Muscle layer of duodenum (tissue), 2 donors: Measurements from ENCODE around the gene HOTAIR.

Source experiments
- H3K27ac ChIP-seq: one replicate; pipeline ENCODE4 v1.7.0; 2013; ENCODE audit warnings: mild to moderate bottlenecking, low read length
- H3K27me3 ChIP-seq: one replicate; pipeline ENCODE4 v1.7.0; 2013; ENCODE audit warnings: low read depth, mild to moderate bottlenecking, control low read depth, low read length
- H3K36me3 ChIP-seq, 2 donors: one replicate each; pipeline ENCODE4 v1.7.0; 2013; ENCODE audit warnings: low read length in 2 of 2, control low read depth in 1 of 2, mild to moderate bottlenecking in 1 of 2; ENCODE audit not compliant: insufficient read depth in 2 of 2, control insufficient read depth in 1 of 2
- H3K4me1 ChIP-seq, 2 donors: one replicate each; pipeline ENCODE4 v1.7.0; 2013; ENCODE audit warnings: low read length in 2 of 2, mild to moderate bottlenecking in 2 of 2, control low read depth in 1 of 2, moderate library complexity in 1 of 2; ENCODE audit not compliant: insufficient read depth in 2 of 2, control insufficient read depth in 1 of 2
- H3K4me3 ChIP-seq, 2 donors: one replicate each; pipeline ENCODE4 v1.7.0; 2013; ENCODE audit warnings: low read length in 2 of 2, low read depth in 1 of 2, mild to moderate bottlenecking in 1 of 2
- H3K9me3 ChIP-seq, 2 donors: one replicate each; pipeline ENCODE4 v1.7.0; 2013; ENCODE audit warnings: low read length in 2 of 2, control low read depth in 1 of 2, mild to moderate bottlenecking in 1 of 2; ENCODE audit not compliant: control insufficient read depth in 1 of 2
- donor health status: healthy.

HOTAIR gene

DNA sequence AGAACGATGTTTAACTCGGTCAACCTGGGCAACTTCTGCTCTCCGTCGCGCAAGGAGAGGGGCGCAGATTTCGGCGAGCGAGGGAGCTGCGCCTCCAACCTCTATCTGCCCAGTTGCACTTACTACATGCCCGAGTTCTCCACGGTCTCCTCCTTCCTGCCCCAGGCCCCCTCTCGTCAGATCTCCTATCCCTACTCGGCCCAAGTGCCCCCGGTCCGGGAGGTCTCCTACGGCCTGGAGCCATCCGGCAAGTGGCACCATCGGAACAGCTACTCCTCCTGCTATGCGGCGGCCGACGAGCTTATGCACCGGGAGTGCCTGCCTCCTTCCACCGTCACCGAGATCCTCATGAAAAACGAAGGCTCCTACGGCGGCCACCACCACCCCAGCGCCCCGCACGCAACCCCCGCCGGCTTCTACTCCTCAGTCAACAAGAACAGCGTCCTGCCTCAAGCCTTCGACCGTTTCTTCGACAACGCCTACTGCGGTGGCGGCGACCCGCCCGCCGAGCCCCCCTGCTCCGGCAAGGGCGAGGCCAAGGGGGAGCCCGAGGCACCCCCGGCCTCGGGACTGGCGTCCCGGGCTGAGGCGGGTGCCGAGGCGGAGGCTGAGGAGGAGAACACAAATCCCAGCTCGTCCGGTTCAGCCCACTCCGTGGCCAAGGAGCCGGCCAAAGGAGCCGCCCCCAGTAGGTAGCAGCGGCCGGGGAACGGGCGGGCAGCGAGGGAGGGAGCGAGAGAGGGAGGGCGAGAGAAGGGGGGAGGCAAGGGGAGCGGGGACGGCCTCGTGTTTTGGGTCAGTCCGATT, 1.3 kb downstream of the HOTAIR start:
- Histone ChIP-seq H3K27me3 (peaks cover 93% of the 10 kb centered on the region), H3K4me3 (no peak overlapping the region), H3K27ac (no peak overlapping the region)

DNA sequence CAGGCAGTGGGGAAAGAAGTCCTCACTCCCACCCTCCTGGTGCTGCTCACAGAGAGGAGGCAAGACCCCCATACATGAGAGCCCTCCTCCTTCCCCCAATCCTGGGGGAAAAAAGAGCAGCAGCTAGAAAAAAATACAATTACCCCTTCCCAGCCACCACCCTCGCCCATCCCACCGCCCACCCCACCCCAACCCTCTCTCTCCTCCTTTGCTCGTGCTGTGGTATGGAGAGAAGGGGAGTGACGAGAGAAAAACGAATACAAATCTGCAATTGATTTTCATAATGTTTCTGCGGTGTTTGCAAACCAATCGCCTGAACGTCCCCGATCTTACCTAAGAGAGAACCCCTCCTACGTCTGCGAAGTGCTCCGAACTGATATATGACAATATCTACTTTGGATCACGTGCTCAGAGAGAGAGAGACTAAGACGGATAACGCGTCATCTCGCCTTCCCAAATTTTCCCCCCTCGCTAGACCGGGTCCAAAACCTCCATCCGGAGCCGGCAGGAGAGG, 2.0 kb downstream of the HOTAIR start, which contains the start of gene HOXC11:
Gene HOXC11, plus strand, starts transcription at position 405 of the 514 bp plus-strand sequence. CDS start 116 bp downstream, outside the sequence.
- no peak within 1 kb of the TSS for H3K4me3 ChIP-seq
- H3K36me3 ChIP-seq, result no peaks in the 10 kb centered on the region
- H3K27ac ChIP-seq, result no peak within 1 kb of the TSS
- no peaks in the 10 kb centered on the region for H3K9me3 ChIP-seq
- H3K27me3 ChIP-seq, result peaks cover 96% of the 10 kb centered on the region
- H3K4me1 ChIP-seq, result peaks cover 0 to 27% of the 10 kb centered on the region in 2 donors

More for the DNA sequence above, 1.3 kb downstream of the HOTAIR start:
- no peaks in the 10 kb centered on the region for H3K9me3 ChIP-seq
- peaks cover 0 to 27% of the 10 kb centered on the region in 2 donors for H3K4me1 ChIP-seq
- no peaks in the 10 kb centered on the region for H3K36me3 ChIP-seq

DNA sequence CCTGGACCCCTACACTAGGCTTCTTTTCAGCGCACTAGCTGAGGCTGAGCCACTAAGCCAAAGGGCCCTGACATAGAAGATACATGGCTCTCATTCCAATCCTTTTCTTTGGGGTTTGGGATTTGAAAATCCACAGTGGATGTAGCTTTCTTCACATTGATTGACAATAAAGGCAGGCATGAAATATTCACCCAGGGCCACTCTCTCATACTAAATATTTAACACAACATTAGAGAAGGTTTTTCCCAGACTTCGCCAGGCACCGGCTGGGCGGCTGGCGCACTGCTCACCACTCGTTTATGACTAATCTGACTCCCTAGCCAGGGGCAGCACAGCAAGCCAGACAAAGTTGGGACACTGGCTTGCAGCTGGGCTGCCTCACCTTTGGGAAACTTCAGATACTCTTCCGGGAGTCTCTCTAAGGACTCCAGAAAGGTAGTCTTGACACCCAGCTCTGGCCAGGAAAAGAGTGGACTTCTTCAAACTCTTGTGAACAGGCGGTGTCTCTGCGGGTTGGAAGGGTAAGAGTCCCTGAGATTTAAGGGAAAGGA, 2.5 kb downstream of the HOTAIR start:
- Histone ChIP-seq H3K27ac (no peak overlapping the region), H3K4me3 (no peak overlapping the region), H3K9me3 (no peaks in the 10 kb centered on the region), H3K27me3 (peaks cover 96% of the 10 kb centered on the region), H3K36me3 (no peaks in the 10 kb centered on the region), H3K4me1 (peaks cover 0 to 27% of the 10 kb centered on the region in 2 donors)

DNA sequence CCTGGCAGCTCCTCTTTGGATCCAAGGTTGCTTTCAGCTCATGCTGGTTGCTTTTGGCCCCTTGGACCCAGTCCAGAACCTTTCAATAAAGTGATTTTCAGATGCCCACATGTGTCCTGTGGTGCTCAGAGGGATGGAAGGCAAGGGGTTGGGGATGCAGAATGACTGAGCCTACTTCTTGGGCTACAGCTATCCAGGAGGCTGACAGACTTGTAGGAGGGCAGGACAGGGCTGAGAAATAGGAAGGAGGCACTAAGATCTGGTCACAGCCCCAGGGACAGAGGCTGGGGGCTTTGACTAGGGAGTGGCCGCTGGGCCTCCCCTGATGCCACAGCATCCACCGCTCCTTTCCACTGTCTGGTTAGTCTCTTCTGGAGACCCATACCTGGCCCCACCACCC, 3.1 kb downstream of the HOTAIR start:
- peaks cover 96% of the 10 kb centered on the region for H3K27me3 ChIP-seq

GRCh38 chr12:53971129-53971528, 3.6 kb downstream of the HOTAIR start:
- H3K4me3 ChIP-seq, result no peak overlapping the region
- peaks cover 96% of the 10 kb centered on the region for H3K27me3 ChIP-seq
- H3K9me3 ChIP-seq, result no peaks in the 10 kb centered on the region
- no peaks in the 10 kb centered on the region for H3K36me3 ChIP-seq
- no peak overlapping the region for H3K27ac ChIP-seq
- H3K4me1 ChIP-seq, result peaks cover 0 to 34% of the 10 kb centered on the region in 2 donors

More for the DNA sequence above, 3.1 kb downstream of the HOTAIR start:
- Histone ChIP-seq H3K4me3 (no peak overlapping the region), H3K36me3 (no peaks in the 10 kb centered on the region), H3K4me1 (peaks cover 0 to 29% of the 10 kb centered on the region in 2 donors), H3K9me3 (no peaks in the 10 kb centered on the region), H3K27ac (no peak overlapping the region)

GRCh38 chr12:53970451-53970850, 4.3 kb downstream of the HOTAIR start:
- Histone ChIP-seq H3K9me3 (no peaks in the 10 kb centered on the region), H3K4me3 (no peak overlapping the region), H3K36me3 (no peaks in the 10 kb centered on the region), H3K27ac (no peak overlapping the region), H3K27me3 (peaks cover 96% of the 10 kb centered on the region), H3K4me1 (peaks cover 0 to 39% of the 10 kb centered on the region in 2 donors)

- H3K4me3 ChIP-seq, result no peak overlapping the region
- H3K36me3 ChIP-seq, result no peaks in the 10 kb centered on the region
- H3K9me3 ChIP-seq, result no peaks in the 10 kb centered on the region
- H3K27me3 ChIP-seq, result peaks cover 97% of the 10 kb centered on the region
- no peak overlapping the region for H3K27ac ChIP-seq
- H3K4me1 ChIP-seq, result peaks cover 0 to 35% of the 10 kb centered on the region in 2 donors
Measured at GRCh38 chr12:53969588-53970259, 5.0 kb downstream of the HOTAIR start.

DNA sequence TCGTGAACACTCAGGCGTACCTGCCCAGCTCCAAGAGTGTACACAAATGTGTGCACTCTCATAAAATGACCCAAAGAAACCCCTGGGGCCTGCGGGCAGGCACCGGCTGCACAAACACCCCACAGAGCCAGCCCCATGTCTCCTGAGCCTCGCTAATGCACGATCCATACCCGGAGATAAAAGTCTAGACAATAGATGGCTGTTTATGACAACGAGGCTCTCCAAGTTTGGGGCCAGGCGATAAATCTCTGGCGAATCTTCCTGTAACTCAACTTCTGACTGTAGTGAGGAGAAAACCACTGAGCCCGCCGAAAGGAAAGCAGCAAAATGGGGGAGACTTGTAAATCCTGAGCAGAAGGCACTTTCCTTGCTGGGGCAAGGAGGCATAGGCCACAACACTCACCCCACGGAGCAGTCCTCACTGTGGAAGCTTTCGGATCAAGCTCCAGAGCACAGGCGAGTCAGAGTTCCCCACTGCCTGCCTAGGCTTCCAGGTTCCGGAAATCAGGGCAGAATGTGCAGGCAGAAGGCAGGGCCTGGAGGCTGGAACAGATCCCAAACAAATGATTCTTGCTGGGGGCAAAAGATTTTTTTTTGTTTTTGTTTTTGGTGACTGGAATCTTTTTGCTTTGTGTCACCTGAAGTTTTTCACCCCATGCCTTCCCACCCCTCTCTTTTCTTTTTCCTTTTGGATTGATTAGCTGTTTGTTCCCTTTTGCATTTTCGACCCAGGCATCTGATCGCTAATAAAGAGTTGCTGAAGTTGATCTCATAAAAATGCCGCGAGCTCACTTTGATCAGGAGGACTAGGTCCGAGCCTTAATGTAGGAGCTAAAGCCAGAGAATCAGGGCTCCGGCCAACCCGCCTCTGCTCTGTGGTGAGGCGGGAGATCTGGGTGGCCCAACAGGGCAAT, 6.3 kb downstream of the HOTAIR start:
- Histone ChIP-seq H3K9me3 (no peaks in the 10 kb centered on the region), H3K27ac (no peak overlapping the region), H3K4me1 (peaks cover 0 to 26% of the 10 kb centered on the region in 2 donors), H3K36me3 (no peaks in the 10 kb centered on the region), H3K4me3 (no peak overlapping the region), H3K27me3 (peaks cover 99% of the 10 kb centered on the region)

DNA sequence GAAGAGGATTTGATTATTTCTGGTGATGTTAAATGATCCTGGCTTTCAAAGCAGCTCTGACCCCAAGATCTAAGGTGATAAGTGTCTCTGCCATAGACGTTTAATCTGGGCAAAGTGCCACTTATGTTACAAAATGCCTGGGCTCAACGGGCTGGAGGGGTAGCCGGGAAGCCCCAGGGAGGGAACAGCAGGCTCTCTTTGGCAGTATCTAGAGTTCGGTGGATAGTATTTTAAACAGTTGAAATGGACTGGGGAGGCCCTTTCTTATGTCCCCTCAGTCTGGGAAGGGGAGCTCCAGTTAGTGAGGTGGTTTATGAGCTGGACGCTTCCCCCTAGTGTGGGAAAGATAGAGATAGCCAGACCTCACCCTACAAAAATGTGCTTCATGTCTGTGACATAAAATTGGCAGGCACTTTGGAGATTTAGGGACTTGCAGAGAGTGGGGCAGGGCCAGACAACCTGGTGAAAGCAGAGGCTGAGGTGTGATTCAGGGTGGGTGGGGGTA, 7.3 kb downstream of the HOTAIR start:
- no peak overlapping the region for H3K4me3 ChIP-seq
- peaks cover 100% of the 10 kb centered on the region for H3K27me3 ChIP-seq
- no peaks in the 10 kb centered on the region for H3K9me3 ChIP-seq
- H3K4me1 ChIP-seq, result peaks cover 0 to 21% of the 10 kb centered on the region in 2 donors
- no peak overlapping the region for H3K27ac ChIP-seq
- H3K36me3 ChIP-seq, result no peaks in the 10 kb centered on the region

- Histone ChIP-seq H3K4me1 (peaks cover 0 to 21% of the 10 kb centered on the region in 2 donors), H3K27ac (no peak overlapping the region), H3K36me3 (no peaks in the 10 kb centered on the region), H3K4me3 (no peak overlapping the region), H3K9me3 (no peaks in the 10 kb centered on the region), H3K27me3 (peaks cover 100% of the 10 kb centered on the region)
Measured at GRCh38 chr12:53966385-53967133, 8.2 kb downstream of the HOTAIR start.
